ENCODE measurements around the gene EGFR. TPM values are rescaled to one million over a fixed set of nuclear protein-coding genes. Genes with fewer than 3 reads are reported as not detected.
A peak's percentile ranks its signal among the peaks of the same experiment; 100 is the strongest.

Gene EGFR
- total RNA-seq, 4 donors from 2014 or later = 224 to 292 (median 233) TPM

DNA sequence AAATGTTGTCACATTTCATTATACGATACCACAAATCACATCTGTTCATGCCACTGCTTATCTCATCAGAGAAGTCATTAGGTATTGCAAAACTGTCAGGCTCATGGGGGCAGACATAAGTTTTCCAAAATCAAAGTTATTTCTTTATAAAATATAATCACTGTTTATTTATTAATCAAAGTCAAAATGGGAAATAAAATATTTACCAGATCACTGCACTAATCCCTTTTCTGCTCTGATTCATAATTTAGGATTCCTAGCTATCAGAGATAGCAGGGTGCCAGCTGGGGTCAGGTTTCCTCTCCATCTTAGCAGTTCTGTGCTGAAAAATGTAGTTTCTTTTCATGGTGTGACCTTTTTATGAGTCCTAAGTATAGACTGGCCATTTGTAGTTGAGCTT is 228.6 kb downstream of the EGFR start:
- no peak overlapping the region for H3K4me3 ChIP-seq (ENCODE audit: low read depth, poor library complexity, severe bottlenecking)
- WGBS, 2 donors = 75 to 77% methylated on average over 1 of the region's 1 CpG
- DNase-seq (ENCODE audit: low spot score in 2 of 2) = peak in 1 of 2 donors; percentile 23
- intact Hi-C loops (cut with DNase I; ENCODE audit: low total_unique reads) = no loop called here
- TF ChIP-seq CTCF (IDR thresholded peaks at IDR 0.05) (no peak), POLR2A (IDR thresholded peaks at IDR 0.05) (no peak)

- WGBS, 2 donors = 94 to 97% methylated on average over 10 of the region's 10 CpGs
- H3K4me3 ChIP-seq (ENCODE audit: low read depth, poor library complexity, severe bottlenecking) = no peak overlapping the region
- TF ChIP-seq POLR2A (IDR thresholded peaks at IDR 0.05) = no peak
- intact Hi-C loops (cut with DNase I; ENCODE audit: low total_unique reads) = no loop called here
- no peak for DNase-seq (ENCODE audit: low spot score in 2 of 2)
Measured at GRCh38 chr7:55248526-55248925, 229.7 kb downstream of the EGFR start.

GRCh38 chr7:55249332-55249731 is 230.5 kb downstream of the EGFR start:
- TF ChIP-seq CTCF (IDR thresholded peaks at IDR 0.05) (no peak), POLR2A (IDR thresholded peaks at IDR 0.05) (no peak)
- DNase-seq (ENCODE audit: low spot score in 2 of 2) = peak in 1 of 2 donors; percentile 17
- intact Hi-C loops (cut with DNase I; ENCODE audit: low total_unique reads) = no loop called here
- no peak overlapping the region for H3K4me3 ChIP-seq (ENCODE audit: low read depth, poor library complexity, severe bottlenecking)
- WGBS, 2 donors = 81 to 85% methylated on average over 8 of the region's 8 CpGs

GRCh38 chr7:55250313-55250712 is 231.5 kb downstream of the EGFR start:
- intact Hi-C loops (cut with DNase I; ENCODE audit: low total_unique reads) = loop anchor here (5.0 kb wide), 1 partner anchor 478 kb away; no protein-coding TSS in a partner anchor
- WGBS, 2 donors = 50 to 52% methylated on average over 7 of the region's 7 CpGs
- no peak overlapping the region for H3K4me3 ChIP-seq (ENCODE audit: low read depth, poor library complexity, severe bottlenecking)
- DNase-seq (ENCODE audit: low spot score in 2 of 2) = peak in 1 of 2 donors; percentile 58
- no peak for TF ChIP-seq CTCF (IDR thresholded peaks at IDR 0.05)
- TF ChIP-seq POLR2A (IDR thresholded peaks at IDR 0.05) = no peak

DNA sequence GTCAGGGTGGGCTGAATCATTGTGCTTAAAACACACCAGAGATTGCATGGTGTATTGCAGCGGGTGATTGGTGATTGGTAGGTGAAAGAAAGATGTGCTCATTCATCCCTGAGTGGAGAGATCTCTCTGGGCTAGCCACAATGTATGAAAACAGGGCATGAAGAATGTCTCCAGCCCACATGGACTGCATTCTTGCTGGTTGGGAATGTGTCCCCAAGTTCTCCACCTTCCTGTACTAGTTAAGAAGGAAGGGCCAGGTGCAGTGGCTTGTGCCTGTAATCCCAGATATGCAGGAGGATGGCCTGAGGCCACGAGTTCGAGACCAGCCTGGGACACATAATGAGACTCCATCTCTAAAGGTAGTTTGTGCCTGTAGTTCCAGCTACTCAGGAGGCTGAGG is 232.5 kb downstream of the EGFR start:
- 93 to 100% methylated on average over 3 of the region's 3 CpGs for WGBS, 2 donors
- no peak for DNase-seq (ENCODE audit: low spot score in 2 of 2)
- intact Hi-C loops (cut with DNase I; ENCODE audit: low total_unique reads) = loop anchor here (5.0 kb wide), 1 partner anchor 479 kb away; no protein-coding TSS in a partner anchor
- TF ChIP-seq CTCF (IDR thresholded peaks at IDR 0.05) (no peak), POLR2A (IDR thresholded peaks at IDR 0.05) (no peak)
- no peak overlapping the region for H3K4me3 ChIP-seq (ENCODE audit: low read depth, poor library complexity, severe bottlenecking)

- WGBS, 2 donors = 88 to 89% methylated on average over 7 of the region's 7 CpGs
- intact Hi-C loops (cut with DNase I; ENCODE audit: low total_unique reads) = loop anchor here (5.0 kb wide), 1 partner anchor 480 kb away; no protein-coding TSS in a partner anchor
- H3K4me3 ChIP-seq (ENCODE audit: low read depth, poor library complexity, severe bottlenecking) = no peak overlapping the region
- DNase-seq (ENCODE audit: low spot score in 2 of 2) = peak in 1 of 2 donors; percentile 56
- TF ChIP-seq POLR2A (IDR thresholded peaks at IDR 0.05) (no peak), CTCF (IDR thresholded peaks at IDR 0.05) (no peak)
Measured at GRCh38 chr7:55251911-55252310, 233.1 kb downstream of the EGFR start.

Data from lower leg skin (tissue), 4 donors.